C1 segment of cervical spinal cord (tissue), 14 donors: ENCODE measurements around the gene SLC12A6.

ENCODE experiments used
- DNase-seq, 14 donors: peaks; one replicate each; lab custom pipeline; 2025; lab: John Stamatoyannopoulos, UW

SLC12A6 gene

DNA sequence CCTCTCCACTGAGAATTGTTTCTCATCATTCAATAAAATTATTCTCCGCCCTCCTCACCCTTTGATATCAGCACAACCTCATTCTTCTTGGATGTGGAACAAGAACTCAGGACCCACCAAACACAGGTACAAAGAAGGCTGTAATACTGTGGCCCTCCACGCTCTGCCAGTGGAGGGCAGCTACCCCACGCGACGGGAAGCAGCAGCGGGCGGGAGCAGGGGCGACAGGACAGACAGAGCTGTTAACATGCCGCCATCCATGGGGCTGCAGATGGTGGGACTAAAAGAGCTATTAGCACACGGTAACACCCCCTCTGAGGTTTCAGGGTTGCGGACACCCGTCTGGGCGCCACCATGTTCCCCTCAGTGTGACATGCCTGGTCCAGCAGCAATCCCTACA is 75.2 kb downstream of the SLC12A6 start:
- DNase-seq = no peak

- no peak for DNase-seq
These were observed 78.0 kb downstream of the SLC12A6 start for GRCh38 chr15:34259566-34259965.

DNA sequence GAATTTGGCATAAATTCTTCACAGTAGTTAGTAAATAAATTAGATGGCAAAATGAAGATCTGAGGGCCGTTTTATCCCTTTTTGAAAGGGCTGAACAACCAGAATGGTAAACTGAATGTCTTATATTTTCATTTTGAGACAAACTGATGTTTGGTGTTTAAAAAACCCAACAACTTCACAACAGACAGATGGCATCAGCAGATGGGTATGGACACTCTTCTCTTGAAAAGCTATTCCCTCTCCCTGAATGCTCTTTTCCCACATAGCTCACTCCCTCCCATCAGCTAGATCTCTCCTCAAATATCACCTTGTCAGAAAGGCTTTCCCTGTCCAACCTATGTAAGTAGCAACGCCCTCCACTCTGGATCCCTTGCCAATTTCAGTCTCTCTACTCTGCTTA is 79.4 kb downstream of the SLC12A6 start:
- DNase-seq = no peak

DNA sequence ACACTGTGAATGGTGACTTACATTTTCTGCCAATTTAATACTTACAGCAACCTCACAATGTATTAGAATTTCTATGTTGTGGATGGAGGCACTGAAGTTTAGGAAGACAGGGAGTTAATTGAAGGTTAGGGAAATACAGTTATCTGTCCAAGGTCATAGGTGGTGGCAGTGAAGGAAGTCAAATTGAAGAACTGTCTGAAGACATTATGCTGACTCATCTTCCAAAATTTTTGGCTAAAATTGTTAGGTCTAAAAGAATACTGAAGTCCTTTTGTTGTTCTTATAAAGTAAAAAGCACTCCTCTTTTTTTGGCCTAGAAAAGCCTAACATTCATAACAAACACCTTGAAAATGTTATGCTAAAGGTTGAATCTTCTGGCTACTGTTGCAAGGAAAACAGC is 85.0 kb downstream of the SLC12A6 start:
- no peak for DNase-seq

- no peak for DNase-seq
These were observed 89.4 kb downstream of the SLC12A6 start for GRCh38 chr15:34248190-34248589.

DNA sequence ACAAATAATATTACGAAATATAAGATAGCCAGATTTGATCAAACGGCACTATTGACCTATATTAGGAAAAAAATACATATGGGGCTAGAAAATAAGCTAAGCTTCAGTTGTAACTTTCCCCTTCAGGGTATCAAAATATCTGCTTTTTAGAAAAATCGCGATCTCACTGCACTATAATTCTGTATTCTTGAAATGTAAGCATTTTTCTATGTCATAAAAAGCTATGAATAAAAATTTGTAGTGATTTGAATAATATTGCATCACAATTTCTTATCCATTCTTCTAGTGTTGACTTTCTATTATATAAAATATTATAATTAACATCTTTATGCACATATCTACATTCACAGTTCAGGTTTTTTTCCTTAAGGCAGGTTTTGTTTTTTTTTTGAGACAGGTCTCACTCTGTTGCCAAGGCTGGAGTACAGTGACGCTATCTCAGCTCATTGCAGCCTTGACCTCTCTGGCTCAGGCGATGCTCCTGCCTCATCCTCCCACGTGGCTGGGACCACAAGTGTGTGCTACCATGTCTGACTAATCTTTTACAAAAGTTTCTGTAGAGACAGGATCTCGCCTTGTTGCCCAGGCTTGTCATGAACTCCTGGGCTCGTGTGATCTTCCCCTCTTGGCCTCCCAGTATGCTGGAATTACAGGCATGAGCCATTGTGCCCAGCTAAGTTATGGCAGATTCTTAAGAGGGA is 91.2 kb downstream of the SLC12A6 start:
- DNase-seq = no peak

DNA sequence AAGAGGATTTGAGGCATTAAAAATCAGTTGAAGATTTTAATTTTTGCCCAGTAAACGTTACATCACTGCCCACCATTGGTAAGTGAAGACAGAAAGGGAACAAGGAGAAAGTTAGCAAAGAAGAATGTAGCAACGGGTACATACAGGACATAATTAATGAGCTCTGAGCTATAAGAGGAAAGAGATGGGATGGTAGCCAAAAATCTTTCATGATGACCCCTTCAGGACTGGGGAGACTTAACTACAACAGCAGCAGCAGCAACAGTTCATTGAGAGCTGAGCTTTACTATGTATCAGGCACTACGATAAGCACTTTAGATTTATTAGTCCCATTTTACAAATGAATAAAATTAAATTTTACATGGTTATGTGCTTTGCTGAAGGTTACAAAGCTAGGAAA is 94.4 kb downstream of the SLC12A6 start:
- DNase-seq = no peak

GRCh38 chr15:34242331-34242710 is 95.3 kb downstream of the SLC12A6 start:
- DNase-seq = no peak

DNA sequence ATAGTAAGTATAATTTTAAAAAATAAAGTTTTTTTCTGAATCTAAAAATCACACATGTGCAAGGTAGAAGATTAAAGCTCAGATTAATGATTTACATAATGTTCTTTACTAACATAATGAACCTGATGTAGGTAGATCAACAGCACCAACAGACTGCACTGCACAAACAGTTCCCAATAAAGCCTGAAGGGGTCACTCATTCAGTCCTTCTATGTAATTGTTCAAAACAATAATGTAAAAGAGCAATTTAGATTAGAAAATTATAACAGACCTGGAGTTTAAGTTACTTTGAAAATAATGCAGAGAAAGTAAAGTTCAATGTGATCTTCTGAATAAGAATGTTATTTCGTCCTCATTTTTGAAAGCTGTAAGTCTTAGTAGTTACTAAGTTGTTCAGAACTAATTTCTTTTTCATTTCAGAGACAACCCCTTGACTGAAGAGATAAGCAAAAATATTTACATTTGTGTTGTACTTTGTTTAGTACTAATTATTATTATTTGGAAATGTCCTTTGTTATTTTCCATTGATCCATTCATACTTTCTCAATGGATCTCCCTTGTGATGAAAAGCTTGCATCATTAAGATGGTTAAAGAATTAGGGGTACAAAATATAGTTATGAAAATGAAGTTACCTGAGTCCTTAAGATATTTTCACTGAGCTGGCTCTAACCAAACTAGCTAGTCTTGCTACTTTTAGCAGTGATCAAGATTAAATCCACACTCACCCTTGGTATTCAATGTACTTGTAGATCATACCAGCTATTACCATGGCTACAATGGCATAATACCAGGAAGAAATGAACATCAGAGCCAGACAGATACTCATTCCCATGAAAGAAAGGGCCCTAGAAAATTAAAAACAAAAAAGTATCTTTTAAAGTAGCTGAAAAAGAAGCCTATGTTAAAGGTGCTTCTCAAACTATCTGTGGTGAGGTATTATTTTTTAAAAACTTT is 95.9 kb downstream of the SLC12A6 start:
- no peak for DNase-seq

- no peak for DNase-seq
These were observed 97.0 kb downstream of the SLC12A6 start for GRCh38 chr15:34240537-34240936.

DNA sequence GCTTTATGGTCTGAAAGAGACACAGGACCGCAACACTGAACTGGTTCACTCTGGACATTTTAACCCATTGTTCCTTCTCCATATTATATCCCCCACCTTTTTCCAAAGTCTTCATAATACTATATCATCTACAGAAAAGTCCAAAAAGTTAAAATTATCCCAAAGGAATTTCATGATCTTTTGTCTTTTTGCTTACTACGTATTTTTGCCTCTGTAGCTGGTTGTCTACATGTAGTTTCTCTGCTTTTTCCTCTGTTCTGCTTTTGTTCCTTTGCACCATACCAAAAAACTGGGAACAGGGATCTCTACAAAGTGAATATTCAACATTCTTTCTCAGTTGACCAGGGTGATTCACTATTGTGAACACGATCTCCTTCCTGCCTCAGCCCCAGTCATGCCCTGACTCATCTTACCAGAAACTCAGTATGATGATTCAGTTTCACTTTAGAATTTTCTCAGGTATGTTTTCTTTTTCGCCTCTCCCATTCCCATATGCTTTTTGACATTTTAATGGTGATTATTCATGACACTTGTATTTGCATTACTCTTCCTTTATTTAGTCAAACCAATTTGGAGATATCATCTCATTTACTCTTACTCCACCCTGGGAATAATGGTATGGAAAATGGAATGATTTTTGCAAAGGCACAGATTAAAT is 98.3 kb downstream of the SLC12A6 start:
- DNase-seq = no peak

DNA sequence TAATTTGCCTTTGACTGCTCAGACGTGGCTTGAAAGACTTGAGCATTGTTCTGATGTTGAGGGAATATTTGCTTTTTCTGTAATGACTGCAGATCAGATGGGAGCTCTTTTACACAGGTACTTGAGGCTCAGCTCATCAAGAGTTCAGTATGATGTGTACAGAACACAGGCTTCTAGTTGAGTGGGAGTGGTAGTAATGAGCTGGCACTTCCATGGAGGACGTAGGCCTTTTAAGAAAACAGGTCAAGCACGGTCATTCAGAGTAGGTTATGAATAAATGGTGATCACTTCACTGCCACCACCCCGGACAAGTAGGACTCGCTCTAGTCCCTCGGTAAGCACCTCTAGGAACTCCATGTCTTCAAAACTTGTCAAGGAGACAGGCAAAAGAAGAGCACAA is 104.0 kb downstream of the SLC12A6 start:
- no peak for DNase-seq

- DNase-seq = peak in 2 of 14 donors; percentile 1 to 25
These were observed 113.5 kb downstream of the SLC12A6 start for GRCh38 chr15:34223904-34224596.

DNA sequence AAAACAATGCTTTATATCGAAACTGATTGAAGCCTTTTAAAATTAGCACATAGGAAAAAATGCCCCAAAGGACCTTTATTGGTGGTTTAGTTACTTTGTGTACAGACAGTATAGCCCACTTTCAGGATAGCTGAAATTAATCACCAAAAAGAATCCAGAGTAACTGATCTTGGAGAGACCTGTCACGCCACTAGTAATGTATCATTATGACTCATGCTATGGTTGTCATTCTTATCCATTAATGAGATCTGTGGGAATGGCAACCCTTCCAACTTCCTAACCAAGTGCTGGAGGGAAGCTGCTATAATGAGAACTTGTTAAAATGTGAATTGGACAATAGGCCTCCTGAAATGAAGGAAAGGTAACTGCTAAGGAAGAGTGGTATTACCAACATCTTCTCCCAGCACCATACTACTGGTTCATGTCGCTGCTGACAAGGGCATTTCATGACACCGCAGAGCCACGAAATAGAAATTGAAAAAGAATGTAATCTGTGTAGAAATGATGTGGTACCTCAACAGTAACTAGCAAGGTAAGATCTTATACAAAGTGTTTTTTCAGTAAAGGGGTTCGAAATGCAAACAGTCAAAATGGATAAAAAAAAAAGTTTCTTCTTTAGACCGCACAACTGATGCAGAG is 119.9 kb downstream of the SLC12A6 start:
- no peak for DNase-seq

GRCh38 chr15:34216527-34217270 is 120.9 kb downstream of the SLC12A6 start:
- no peak for DNase-seq

DNA sequence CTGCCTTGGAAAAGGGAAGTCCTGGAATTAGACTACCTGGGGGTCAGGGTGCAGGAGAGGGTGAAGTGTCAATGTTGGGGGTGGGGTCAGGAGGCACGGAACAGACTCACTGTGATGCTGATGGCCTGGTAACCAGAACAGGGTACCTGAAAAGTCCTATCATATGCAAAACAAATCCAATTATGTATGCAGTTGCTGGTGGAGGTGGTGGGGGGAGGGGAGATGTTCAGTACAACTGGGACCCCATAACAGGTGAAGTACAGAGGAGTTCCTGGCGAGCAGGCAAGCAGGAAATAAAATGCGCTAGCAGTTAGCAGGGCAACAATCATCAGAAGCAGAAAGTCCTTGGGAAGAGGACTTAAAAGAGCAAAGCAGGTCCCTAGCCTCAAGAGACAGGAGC is 123.4 kb downstream of the SLC12A6 start:
- DNase-seq = no peak

DNA sequence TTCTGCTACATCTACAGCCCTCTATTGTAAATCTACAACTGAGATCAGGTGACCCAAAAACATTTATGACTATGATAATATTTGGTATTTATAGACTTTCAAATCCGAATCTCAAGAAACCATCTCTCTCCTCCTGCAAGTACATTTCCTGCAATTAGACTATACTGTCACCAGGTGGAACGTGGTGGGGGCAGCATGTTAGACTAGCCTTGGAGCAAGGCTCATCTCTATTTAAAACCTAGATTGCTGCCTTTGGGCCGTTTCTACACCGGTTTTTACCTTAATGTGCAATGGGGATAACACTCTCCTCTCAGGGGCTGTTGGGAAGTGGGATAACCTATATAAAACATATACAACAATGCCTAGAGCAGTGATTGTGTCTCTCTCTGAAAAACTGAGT is 123.9 kb downstream of the SLC12A6 start:
- DNase-seq = no peak

DNA sequence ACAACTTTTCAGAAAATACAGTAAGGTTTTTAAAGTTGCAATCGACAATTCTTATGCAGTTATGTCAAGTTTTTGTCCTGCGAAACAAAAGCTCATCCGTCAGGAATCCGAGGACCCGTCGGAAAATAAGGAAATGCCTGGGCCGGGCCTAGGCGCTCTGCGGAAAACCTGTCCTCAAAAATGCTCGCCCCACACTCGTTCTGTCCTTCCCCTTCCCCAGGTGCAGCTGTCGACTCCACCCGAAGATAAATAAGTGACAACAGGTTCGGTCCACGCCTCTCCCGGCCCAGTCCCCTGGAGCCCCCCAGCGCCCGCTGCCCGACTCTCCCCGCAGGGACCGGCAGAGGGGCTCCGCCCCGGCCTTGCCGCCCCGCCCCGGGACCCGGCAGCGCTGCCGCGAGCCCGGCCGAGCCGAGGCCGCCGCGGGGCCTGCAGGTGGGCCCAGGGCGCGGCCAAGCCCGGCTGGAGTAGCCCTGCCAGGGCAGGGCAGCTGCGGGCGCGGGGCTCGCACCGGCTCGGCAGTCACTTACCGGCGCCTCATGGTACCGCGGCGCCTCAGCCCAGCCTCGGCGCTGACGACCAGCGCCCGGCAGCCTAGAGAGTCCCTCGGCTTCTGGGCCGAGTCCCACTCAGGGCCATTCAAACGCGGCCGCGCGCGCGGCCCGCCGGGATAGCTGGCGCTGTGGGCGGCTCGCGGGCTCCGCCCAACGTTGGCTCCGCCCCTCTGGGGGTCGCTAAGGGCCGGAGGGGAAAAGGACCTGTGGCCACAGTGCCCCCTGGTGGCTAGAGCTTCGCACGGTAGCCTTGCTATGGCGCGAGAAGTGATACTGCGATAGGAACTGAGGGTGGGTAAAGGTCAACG is 127.9 kb downstream of the SLC12A6 start, which contains the start of gene KATNBL1:
Gene KATNBL1 (minus strand): TSS at position 676 of the 862 bp plus-strand sequence. CDS start 46,420 bp downstream, outside the sequence.
- DNase-seq = peak; percentile 26 to 97 (median 90)

- DNase-seq = no peak
These were observed 131.6 kb downstream of the SLC12A6 start for GRCh38 chr15:34206011-34206410.
